Activated CD8-positive, alpha-beta T cell treated with anti-CD3 and anti-CD28 coated beads, Interleukin-2, amount 10 ng/mL, durations not matched to agents 7 days and 5 days (primary cell): Measurements from ENCODE around the gene PRDM5. TPM values are rescaled to one million over a fixed set of nuclear protein-coding genes. Genes with fewer than 3 reads are reported as not detected.
"Not testable (repeated sequence)": the region's sequence is repeated elsewhere in the genome, so short reads cannot be mapped to it uniquely, and the experiment has no call there.

Source experiments
- ATAC-seq: fragments of 150-1000 bp; cut with Tn5 transposase; one replicate; pipeline ENCODE4 v1.10.0; 2021; ENCODE audit warnings: moderate library complexity
- CTCF ChIA-PET: fragments of 350-600 bp; sonication (Branson Sonifier 250); formaldehyde crosslinking; loops from one replicate; lab custom pipeline; 2021; ENCODE audit warnings: antibody characterized with exemption; lab: Charles Lee
- POLR2A ChIA-PET: fragments of 350-600 bp; sonication (Branson Sonifier 250); formaldehyde crosslinking; loops from one replicate; lab custom pipeline; 2021; ENCODE audit warnings: antibody characterized with exemption; lab: Charles Lee
- DNase-seq: peaks from one replicate; pipeline ENCODE4 v3.0.0-alpha.2; 2020
- H3K27ac Mint-ChIP-seq: one replicate; pipeline ENCODE4 v1.8.0; 2021; ENCODE audit warnings: mild to moderate bottlenecking, mixed read lengths
- H3K27me3 Mint-ChIP-seq: one replicate; pipeline ENCODE4 v1.8.0; 2021; ENCODE audit warnings: low read depth, mixed read lengths
- H3K36me3 Mint-ChIP-seq: one replicate; pipeline ENCODE4 v1.8.0; 2021; ENCODE audit warnings: low read depth, mixed read lengths
- H3K4me1 Mint-ChIP-seq: one replicate; pipeline ENCODE4 v1.8.0; 2021; ENCODE audit warnings: low read depth, mixed read lengths
- H3K4me3 Mint-ChIP-seq: one replicate; pipeline ENCODE4 v1.8.0; 2021; ENCODE audit warnings: mild to moderate bottlenecking, mixed read lengths
- H3K9me3 Mint-ChIP-seq: one replicate; pipeline ENCODE4 v1.8.0; 2022; ENCODE audit warnings: mixed read lengths; ENCODE audit not compliant: insufficient read depth
- total RNA-seq, 2 experiments: library from RNA; stranded (reverse); gene quantifications; one replicate each; pipeline ENCODE4 v1.2.3, GENCODE V29; 2021

The PRDM5 gene
- total RNA-seq, 2 experiments from 2014 or later, result 0.05 to 0.16 TPM

- Mint-ChIP-seq H3K27me3 (no peaks in the 10 kb centered on the region), H3K4me1 (no peaks in the 10 kb centered on the region)
- POLR2A ChIA-PET, result no interaction called here
These were observed 268.5 kb downstream of the PRDM5 start for GRCh38 chr4:120653804-120654573.

DNA sequence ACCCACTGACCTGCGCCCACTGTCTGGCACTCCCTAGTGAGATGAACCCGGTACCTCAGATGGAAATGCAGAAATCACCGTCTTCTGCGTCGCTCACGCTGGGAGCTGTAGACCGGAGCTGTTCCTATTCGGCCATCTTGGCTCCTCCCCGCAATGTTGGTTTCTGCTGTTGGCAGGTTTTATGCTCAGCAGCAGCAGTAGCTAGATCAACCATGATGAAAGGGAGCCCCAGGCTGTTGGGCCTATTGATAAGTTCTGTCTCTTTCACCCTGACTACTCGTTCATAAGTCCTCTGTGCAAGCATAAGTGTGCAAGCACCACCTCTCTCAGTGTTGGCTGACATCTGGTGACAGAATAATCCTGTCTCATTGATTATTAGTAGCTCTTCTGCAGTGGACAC lies 274.2 kb downstream of the PRDM5 start:
- H3K27me3 Mint-ChIP-seq, H3K9me3 Mint-ChIP-seq, H3K4me3 Mint-ChIP-seq, DNase-seq, POLR2A ChIA-PET, ATAC-seq, H3K36me3 Mint-ChIP-seq, H3K27ac Mint-ChIP-seq, H3K4me1 Mint-ChIP-seq, CTCF ChIA-PET: not testable (repeated sequence)

More at GRCh38 chr4:120653804-120654573, 268.5 kb downstream of the PRDM5 start:
- CTCF ChIA-PET, result no interaction called here
- Mint-ChIP-seq H3K36me3 (no peaks in the 10 kb centered on the region), H3K27ac (no peak overlapping the region), H3K4me3 (no peak overlapping the region), H3K9me3 (no peaks in the 10 kb centered on the region)
- no peak for ATAC-seq
- no peak for DNase-seq

Other genes starting within 250 kb of the PRDM5 start
- gene NDNF, start 149.8 kb upstream of the PRDM5 start, total RNA-seq, result under 1 TPM in 1 of 2 experiments, not detected in 1; 0.08 TPM
- gene TNIP3, start 241.6 kb upstream of the PRDM5 start, total RNA-seq, result under 1 TPM; 0.29 to 0.42 TPM